Measurements from ENCODE around the gene NIT1.

Gene NIT1

GRCh38 chr1:161117759-161118581 lies at the start of gene NIT1, which contains the start of gene PFDN2:
TSS of gene NIT1 (plus strand) at chr1:161118105. CDS start at chr1:161118177, 72 bp downstream.
TSS of gene PFDN2 (minus strand) at chr1:161118037. CDS start at chr1:161118026, 11 bp downstream.
- peak; percentile 94 for DNase-seq (ENCODE audit: low spot score)

GRCh38 chr1:161068306-161069234 lies 49.3 kb upstream of the NIT1 start:
- no peak for DNase-seq (ENCODE audit: low spot score)

- no peak for DNase-seq (ENCODE audit: low spot score)
These were observed 48.7 kb upstream of the NIT1 start for GRCh38 chr1:161069241-161069640.

- DNase-seq (ENCODE audit: low spot score) = no peak
These were observed 48.1 kb upstream of the NIT1 start, which contains the start of gene ARHGAP30 for GRCh38 chr1:161069731-161070270. TSS of gene ARHGAP30 (minus strand) at chr1:161069891. CDS start at chr1:161069624, 267 bp downstream.

GRCh38 chr1:161070761-161071160 lies 47.1 kb upstream of the NIT1 start:
- DNase-seq (ENCODE audit: low spot score) = no peak

GRCh38 chr1:161071886-161072371 lies 46.0 kb upstream of the NIT1 start:
- DNase-seq (ENCODE audit: low spot score) = peak; percentile 74

GRCh38 chr1:161072751-161073449 lies 45.0 kb upstream of the NIT1 start:
- DNase-seq (ENCODE audit: low spot score) = no peak

GRCh38 chr1:161073474-161074121 lies 44.3 kb upstream of the NIT1 start:
- DNase-seq (ENCODE audit: low spot score) = no peak

GRCh38 chr1:161074676-161075368 lies 43.1 kb upstream of the NIT1 start:
- DNase-seq (ENCODE audit: low spot score) = no peak

GRCh38 chr1:161076410-161076809 lies 41.5 kb upstream of the NIT1 start:
- DNase-seq (ENCODE audit: low spot score) = no peak

GRCh38 chr1:161077426-161077825 lies 40.5 kb upstream of the NIT1 start:
- no peak for DNase-seq (ENCODE audit: low spot score)

- no peak for DNase-seq (ENCODE audit: low spot score)
These were observed 38.3 kb upstream of the NIT1 start for GRCh38 chr1:161079436-161080110.

GRCh38 chr1:161080441-161081405 lies 37.2 kb upstream of the NIT1 start:
- DNase-seq (ENCODE audit: low spot score) = no peak

- no peak for DNase-seq (ENCODE audit: low spot score)
These were observed 36.4 kb upstream of the NIT1 start for GRCh38 chr1:161081519-161081918.

GRCh38 chr1:161082483-161082882 lies 35.4 kb upstream of the NIT1 start:
- DNase-seq (ENCODE audit: low spot score) = no peak

GRCh38 chr1:161082996-161083747 lies 34.7 kb upstream of the NIT1 start:
- DNase-seq (ENCODE audit: low spot score) = peak; percentile 91

- DNase-seq (ENCODE audit: low spot score) = no peak
These were observed 33.9 kb upstream of the NIT1 start for GRCh38 chr1:161083748-161084596.

Data from AG08396 (cell line).